GM11168 (cell line): ENCODE measurements around the gene DNM1.
"Not testable (repeated sequence)": the region's sequence is repeated elsewhere in the genome, so short reads cannot be mapped to it uniquely, and the experiment has no call there.

Source experiments
- in situ Hi-C: fragments of 300-500 bp; cut with MboI; formaldehyde crosslinking; loops from one replicate; pipeline ENCODE4 v1.12.0; 2022; ENCODE audit warnings: low sequenced_read_pairs; ENCODE audit not compliant: unreplicated experiment

Gene DNM1

DNA sequence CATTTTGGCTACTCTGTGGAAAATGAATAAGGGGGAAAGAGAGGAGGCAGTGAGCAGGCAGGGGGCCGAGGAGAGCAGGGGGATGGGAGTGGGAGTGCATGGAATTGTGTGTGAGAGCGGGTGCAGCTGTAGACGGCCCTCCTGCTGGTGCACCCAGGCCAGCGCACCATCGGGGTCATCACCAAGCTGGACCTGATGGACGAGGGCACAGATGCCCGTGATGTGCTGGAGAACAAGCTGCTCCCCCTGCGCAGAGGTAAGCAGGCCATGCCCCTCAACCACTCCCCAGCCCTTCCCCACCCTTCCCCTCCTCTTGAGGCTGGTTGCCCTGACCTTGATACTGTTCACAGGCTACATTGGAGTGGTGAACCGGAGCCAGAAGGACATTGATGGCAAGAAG lies 16.7 kb downstream of the DNM1 start:
- in situ Hi-C loops: no loop called here

DNA sequence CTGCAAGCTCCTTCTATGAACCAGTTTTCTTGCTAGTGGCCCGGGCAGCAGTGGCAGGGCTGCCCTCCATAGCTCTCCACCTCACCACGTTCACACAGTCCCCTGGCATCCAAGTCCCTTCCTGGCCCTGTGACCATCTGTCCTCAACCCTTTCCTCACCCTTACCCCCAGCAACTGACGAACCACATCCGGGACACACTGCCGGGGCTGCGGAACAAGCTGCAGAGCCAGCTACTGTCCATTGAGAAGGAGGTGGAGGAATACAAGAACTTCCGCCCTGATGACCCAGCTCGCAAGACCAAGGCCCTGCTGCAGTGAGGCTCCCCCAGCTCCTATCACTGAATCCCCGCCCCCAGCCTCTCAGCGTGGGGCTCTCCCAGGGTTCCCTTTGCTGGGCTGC lies 18.8 kb downstream of the DNM1 start:
- in situ Hi-C loops: no loop called here

DNA sequence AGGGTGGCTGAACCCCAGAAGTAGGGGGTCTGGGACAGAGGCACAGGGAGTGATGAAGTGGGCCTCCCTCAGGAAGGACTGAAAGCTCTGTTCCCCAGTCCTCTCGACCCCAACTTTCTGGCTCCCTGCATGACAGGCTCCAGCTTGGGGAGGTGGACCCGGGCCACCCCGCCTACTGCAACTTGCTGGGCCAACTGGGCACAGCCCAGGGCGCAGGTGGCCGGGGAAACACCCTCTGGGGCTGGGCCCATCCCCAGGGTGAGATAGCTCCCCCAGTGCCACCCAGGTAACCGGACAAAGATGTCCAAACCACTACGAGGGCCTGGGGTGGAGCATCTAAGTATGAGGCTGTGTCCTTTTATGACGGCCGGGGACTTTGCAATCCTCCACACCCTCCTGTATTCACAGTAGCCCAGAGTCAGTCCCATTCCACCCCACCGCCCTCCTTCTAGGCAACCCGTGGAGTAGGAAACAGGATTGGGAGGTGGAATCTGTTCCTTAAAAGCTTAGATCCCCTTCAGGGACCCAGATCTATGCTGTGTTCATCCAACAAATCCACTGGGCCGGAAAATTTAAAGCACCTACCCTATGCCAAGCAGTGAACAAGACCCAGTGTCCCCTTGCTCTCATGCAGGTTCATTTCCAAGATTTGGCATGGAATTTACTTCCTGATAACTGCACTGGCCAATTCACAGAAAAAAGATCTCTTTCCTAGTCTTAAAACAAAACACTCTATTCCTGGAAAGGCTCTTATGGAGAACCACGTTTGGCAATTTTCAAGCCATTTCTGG lies 19.9 kb downstream of the DNM1 start:
- in situ Hi-C loops: no loop called here

DNA sequence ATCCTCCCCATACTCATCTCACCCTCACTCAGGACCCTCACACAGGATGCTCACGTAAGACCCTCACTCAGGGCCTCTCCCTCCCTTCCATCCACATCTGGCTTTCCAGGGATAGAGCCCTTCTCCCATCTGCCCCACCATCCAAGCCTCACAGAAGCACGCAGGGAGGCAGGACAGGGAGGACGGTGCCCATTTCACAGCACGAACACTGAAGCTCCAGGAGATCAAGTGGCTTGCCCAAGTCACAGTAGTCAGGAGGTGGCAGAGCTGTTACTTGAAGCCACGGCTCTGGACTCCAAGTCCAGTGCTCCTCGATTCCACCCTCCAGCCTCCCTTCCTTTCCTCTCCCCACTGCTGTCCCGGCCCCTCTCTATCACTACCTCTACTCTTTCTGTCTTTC lies 21.7 kb downstream of the DNM1 start:
- in situ Hi-C loops: no loop called here

DNA sequence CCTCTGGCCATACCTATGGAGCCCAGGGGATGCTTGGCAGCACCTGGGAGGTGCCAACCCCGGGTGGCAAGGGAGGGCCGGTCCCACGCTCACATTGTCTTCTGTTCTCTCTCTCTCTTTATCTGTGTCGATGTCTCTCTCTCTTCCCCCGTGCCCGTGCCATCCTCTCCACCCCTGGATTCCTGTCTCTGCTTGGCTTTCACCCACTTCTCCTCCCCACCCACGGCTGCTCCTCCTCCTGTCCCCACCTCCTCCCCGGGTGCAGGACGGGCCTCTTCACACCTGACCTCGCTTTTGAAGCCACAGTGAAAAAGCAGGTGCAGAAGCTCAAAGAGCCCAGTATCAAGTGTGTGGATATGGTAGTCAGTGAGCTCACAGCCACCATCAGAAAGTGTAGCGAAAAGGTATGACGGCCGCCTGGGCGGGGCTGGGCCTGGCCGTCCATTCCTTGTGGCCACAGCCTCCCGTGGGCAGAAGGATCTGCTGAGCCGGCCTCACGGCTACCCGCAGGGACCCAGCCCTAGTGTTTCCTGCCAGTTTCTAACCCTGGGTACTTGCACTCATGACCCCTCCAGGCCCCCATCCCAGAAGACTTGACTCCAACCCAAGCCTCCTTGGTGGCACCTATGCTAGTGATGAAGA lies 22.7 kb downstream of the DNM1 start:
- in situ Hi-C loops: no loop called here

DNA sequence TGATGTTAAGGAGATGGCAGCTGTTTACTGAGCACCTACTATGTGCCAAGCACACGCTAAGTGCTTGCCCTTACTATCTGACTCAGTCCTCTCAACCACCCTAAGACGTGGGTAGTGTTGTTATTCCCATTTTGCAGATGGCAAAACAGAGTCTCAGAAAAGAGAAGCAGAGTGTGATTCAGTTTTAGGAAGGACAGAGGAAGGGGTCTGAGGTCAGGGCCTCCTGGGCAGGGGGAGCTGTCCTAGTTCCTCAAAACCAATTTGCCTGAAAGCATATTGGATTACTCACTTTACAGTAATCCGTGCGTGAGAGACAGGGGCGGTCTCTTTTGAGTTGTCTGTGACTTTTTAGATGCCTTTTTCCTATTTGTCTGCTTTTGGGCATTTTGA lies 23.2 kb downstream of the DNM1 start:
- in situ Hi-C loops: no loop called here

DNA sequence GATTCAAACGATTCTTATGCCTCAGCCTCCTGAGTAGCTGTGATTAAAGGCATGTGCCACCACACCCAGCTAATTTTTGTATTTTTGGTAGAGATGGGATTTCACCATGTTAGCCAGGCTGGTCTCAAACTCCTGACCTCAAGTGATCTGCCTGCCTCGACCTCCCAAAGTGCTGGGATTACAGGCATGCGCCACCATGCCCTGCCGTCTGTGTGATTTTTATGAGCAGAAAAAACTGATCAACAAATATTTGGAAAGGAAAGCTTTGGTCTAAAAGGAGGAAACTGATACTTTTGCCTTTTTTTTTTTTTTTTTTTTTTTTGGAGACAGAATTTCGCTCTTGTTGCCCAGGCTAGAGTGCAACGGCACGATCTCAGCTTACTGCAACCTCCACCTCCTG lies 27.7 kb downstream of the DNM1 start:
- in situ Hi-C loops: not testable (repeated sequence)

DNA sequence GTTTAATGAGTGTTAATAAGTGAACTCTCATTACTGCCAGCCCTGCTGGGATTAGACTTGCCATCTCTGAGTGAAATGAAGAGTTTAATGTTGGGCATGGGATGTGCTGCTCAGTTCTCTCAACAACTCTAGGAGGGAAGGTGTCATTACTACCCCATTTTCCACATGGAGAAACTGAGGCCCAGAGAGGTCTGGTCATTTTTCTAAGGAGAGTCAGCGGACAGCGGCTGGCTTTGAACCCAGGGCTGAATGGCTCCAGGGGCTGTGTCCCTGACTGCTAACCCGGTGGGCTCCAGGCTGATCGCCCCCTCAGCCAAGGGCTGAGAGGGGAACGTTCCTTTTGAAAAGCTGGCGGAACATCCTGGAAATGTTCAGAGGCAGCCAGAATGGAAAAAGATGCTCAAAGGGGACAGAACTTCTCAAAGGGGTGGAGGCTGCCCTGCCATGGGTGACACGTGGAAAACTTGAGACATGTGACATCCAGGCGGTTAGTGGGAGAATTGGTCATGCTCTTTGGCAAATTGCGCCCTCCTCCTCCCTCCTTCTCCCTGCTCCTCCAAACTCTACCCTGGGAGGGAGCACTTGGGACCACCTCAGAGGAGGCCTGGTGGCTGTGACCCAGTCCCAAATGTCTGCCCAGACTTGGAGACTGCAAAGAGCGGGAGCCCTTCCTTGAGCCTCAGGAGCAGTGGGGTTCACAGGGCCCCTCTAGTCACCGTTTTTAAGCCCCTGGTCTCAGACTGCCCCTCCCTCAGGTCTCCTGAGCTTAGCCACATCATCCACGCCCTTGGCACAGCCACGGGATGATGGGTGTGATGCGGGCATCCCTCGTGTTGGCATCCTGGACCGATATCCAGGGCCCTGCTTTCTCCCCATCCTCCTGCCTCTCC lies 28.7 kb downstream of the DNM1 start:
- in situ Hi-C loops: no loop called here

DNA sequence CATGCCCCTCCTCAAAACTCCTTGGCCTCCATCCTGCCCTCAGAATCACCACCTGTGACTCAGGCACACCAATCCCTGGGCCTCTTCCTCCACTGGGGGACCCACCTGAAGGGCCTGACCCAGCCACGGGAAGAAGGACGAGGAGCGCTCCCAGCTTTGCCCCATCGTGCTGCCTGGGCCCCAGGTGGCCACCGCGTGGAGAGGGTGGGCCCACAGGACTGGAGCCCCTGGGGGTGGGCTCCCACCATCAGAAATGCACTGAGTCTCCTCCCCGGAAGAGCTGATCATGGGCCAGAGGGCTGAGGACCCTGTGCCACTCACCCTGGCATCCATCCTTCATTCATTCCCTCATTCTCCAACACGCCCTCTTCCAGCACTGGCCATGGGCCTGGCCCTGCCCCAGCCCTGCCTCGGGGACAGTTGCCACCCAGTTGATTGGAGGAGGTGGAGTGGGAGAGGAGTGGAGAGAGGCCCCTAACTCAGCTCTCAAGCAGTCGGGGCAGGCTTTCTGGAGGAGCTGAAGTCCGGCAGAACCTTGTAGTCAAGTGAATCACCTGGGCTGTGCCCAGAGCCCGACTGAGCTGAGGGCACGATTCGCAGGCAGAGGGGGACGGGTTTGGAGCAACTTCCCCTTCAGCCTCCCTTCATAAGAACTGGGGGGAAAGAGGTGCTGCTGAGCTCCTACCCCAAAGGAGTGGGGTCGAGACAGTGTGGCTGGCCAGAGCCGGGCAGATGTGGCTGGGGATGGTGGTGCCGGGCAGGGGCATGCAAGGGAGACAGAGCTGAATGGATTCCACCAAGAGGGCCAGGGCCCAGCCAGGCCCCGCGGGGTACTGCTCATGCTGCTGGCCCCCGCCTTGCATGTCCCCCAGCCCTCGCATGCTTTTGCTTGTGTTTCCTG lies 29.6 kb downstream of the DNM1 start:
- in situ Hi-C loops: no loop called here

DNA sequence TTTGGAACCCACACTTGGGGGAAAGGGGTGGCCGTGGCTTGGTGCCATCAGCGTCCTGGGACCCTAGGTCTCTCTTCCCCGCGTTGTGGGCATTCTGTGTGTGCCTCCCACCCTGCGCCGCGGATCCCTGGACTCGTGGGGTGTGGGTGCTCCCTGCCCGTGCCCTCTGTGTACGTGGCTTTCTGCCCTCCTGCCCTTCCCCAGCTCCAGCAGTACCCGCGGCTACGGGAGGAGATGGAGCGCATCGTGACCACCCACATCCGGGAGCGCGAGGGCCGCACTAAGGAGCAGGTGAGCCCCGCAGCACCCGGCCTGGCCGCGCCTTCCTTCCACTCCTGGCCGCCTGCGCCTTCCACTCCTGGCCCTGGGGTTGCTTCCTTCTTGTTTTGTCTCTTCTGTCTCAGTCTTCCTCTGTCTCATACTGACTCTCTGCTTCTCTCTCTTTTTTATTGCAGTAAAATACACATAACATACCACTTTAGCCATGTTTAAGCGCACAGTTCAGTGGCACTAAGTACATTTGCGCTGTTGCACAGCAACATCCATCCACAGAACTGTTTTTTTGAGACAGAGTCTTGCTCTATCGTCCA lies 30.7 kb downstream of the DNM1 start:
- in situ Hi-C loops: no loop called here

DNA sequence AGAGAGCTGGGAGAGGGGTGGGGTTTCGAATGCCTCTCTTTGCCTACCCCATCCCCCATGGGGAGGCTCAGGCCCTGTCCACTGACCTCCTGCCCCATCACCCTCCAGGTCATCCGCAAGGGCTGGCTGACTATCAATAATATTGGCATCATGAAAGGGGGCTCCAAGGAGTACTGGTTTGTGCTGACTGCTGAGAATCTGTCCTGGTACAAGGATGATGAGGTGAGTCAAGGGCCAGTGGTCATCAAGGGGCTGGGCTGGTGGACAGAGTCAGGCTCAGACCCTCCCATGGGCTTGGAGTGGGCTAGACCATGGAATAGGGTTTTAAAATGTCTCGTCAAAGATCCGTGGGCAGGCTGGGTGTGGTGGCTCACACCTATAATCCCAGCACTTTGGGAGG lies 38.9 kb downstream of the DNM1 start:
- in situ Hi-C loops: no loop called here

DNA sequence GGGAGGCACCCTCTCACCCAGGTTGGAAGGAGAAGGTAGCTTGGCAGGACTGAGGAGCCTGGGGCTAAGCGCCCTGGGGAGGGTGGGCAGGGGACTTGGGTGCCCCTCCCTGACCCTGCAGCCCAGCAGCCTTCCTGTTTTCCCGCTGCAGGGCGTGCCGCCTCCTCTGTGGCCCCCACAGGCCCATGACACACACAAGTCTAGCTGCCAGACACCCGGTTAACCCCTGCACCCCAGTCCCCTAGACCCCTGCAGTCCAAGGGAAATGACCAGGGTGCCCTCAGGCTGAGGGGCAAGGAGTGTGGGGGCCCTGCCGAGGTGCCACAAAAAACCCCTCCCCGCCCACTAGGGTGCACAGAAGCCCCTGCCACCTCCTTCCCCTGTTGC lies 39.6 kb downstream of the DNM1 start:
- in situ Hi-C loops: no loop called here

DNA sequence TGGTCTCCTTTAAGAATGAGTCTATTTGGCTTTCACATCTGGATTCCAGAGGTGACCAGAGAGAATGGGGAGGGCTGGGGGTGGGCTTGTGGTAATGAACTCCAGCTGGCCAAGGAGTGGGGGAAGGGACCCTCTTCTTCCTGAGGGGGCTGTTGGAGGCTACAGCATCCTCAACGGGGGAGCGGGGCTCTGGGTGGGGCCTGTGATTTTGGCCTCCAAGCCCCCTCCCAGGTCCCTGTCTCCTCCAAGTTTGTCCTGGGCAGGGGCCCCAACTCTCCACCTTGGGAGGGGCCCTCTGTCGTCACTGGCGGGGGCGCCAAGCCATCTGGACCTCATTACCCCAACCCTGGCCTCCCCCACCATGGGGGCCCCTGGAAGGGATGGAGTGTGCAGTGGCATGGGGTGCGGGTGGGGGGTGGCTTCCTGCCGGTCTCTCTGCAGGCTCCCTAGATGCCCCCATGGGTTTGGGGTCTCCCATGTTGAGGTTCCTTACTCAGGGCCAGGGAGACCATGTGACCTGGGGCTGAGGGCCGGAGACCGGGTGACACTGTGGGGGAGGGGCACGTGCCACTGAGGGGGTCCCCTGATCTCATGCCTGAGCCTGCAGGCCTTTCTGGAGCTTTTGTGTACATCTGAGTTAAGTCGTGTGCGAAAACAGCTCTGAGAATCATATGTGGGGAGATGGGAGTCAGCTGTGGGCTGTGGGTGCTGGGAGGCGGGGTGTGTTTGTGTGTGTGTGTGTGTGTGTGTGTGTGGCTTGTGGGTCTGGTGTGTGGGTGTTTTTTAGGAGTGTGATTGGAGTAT lies 40.2 kb downstream of the DNM1 start:
- in situ Hi-C loops: no loop called here

DNA sequence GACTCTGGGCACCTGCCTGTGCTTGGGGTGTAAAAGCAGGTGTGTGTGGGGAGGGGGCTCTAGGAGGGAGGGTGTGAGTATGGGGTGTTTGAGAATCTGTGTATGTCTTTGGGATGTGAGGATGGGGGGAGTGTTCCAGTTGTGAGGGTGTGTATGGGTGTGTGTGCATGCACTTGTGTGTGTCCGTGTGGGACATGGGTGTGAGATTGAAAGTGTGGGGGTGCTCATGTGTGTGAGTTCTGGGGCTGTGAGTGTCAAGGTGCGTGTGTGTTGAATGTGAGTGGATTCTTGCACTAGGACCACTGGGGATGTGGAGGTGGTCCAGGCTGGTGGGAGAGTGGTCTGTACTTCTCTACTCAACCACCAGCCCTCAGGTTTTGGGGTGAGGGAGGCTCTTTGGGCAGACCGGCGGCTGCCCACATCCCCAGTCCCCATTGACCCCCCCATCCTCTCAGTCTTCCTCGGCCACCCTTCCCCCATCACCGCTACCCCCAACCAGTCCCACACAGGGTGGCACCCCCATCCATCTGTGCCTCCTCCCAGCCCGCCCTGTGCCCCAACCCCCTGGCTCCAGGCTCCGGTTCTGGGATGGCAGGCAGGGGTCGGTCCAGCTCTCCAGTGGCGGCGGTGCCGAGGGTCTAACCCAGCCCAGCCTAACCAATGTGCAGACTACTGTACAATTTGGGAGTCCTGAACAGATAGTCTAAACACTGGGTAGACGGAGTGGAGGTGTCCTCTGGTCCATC lies 41.1 kb downstream of the DNM1 start:
- in situ Hi-C loops: no loop called here

DNA sequence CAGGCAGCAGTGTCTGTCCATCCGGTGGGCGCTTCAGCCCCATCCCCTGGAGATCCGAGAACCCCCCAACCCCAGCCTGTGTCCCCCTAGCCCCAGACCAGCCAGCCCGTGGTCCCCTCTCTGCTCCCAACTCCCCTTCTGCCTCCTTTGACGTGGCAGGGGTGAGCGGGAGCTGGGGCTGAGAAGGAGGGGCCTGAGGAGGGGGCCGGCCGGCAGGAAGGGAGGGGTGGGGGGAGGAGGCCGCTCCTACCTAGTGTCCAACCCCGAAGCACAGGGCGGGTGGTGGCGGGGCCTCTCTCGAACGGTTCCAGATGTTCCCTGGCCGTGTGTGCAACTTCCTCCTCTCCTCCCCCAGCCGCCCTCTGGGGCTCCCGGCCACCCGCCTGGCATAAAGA lies 41.7 kb downstream of the DNM1 start:
- in situ Hi-C loops: no loop called here

DNA sequence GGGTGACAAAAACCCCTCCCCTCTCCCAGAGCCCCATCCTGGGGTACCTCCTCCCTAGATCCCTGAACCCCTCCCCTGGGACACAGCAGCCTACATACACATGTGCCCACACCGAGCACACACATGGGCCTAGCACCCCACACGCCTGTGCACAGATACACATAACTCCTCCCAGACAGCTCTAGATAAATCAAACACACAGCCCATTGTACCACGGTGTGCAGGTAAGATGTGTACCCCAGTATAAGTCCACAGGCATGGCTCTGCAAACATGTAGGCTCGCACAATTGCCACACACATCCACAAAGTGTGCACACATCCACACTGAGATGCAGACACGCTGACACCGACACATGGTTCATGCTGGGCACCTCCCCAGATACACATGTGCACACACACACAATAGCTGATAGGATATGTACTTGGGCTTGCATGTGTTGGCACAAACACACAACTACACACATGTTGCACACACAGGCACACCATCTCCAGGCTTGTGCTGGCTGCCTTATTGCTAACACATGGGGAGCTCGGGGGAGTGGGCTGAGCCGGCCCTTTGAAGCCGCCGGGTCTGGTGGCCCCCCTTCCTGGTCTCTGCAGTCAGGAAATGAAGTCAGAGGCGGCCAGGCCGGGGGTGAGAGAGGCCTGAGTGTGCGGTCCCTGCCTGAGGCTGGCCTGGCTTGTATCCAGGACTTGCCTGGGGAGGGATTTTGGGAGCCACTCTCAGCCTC lies 42.4 kb downstream of the DNM1 start:
- in situ Hi-C loops: no loop called here

DNA sequence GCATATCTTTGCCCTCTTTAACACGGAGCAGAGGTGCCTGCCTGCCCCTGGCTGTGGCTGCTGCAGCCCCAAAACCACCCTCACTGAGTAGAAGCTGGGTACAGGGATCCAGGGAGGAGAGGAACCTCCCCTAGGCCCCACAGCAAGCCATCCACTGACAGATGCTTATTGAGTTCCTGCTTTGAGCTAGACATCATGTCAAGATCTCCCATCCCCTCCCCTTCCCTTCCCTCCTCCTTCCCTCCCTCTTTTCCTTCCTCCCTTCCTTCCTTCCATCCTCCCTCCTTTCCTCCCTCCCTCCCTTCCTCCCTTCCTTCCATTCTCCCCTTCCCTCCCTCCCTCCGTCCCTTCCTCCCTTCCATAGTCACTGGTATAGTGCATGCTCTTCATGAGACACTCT lies 43.3 kb downstream of the DNM1 start:
- in situ Hi-C loops: no loop called here
